CD1c-positive myeloid dendritic cell (primary cell): ENCODE measurements around the gene CCL22.
"Not testable (repeated sequence)": the region's sequence is repeated elsewhere in the genome, so short reads cannot be mapped to it uniquely, and the experiment has no call there.

Experiments
- DNase-seq: peaks from one replicate; pipeline ENCODE4 v3.0.0-alpha.2; 2016; ENCODE audit errors: extremely low spot score

CCL22 gene

DNA sequence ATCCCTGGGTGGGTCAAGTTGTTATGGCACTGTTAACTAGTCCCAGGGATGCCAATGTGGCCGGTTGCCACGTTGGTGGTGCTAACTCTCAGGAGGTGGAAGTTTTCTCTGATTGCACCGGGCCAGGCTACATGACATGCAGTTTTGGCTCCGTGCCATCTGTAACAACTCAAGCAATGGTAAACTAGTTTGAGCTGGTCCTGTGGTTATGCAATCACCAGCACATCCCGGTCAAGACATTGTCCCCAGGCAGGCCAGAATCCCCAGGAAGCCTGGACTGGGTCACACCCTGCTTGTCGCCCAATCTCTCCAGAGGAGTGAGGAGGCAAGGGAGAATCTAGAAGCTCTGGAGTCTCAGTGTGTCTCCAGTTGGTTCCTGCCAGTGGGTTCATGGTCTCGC, 35.9 kb downstream of the CCL22 start:
- no peak for DNase-seq

GRCh38 chr16:57395026-57395425, 36.4 kb downstream of the CCL22 start:
- DNase-seq: no peak

DNA sequence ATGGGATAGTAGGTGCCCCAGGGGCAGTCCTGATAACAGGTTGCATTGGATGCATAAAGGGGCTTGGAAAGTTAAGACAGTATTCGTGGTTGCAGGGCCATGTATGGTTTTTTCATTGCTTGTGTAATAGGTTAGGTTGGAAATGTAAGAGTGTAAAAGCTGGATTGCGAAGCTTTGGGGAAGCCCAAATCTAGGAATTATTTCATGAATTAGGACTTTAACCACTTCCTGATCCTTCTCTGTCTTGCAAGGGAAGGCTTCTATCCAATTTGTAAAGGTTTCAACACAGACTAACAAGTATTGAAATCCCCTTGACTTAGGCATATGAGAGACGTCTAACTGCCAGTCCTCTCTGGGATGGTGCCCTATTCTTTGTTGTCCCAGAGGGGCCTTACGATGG, 38.2 kb downstream of the CCL22 start:
- no peak for DNase-seq

- DNase-seq: not testable (repeated sequence)
These were observed 38.9 kb downstream of the CCL22 start for GRCh38 chr16:57397493-57397892.

GRCh38 chr16:57401943-57402640, 43.5 kb downstream of the CCL22 start:
- no peak for DNase-seq

DNA sequence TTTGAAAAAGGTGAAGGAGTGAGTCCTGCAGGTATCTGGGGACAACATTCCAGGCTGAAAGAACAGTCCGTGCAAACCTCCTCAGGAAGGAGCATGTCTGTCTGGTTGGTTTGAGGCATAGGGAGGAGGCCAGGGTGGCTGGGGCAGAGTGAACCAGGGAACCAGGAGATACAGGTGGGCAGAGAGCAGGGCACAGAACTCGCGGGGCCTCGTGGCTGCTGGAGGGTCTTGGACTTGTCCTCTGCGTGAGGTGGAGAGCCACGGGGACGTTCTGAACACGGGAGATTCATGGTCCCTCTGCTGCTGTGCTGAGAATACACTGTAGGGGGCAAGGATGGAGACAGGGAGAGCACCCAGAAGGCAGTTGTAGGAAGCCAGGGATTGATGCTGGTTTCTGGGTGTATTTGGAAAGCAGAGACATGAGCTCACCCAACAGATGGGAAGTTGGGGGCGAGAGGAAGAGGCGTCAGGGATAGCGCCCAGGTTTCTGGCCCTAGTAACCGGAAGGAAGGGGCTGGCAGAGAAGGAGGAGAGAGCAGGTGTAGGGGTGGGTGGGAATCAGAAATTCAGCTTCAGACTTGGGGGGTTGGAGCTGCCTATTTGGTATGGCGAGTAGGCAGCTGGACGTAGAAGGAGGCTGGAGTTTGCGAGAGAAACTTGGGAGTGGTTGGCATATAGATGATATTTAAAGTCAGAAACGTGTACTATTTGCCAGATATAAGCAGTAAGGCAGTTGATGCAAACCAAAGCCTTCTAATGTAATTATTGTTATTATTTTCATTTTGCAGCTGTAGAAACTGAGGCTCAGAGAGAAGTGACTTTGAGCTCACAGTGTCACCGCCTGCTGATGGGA, 45.6 kb downstream of the CCL22 start, which contains the start of gene CCL17:
Gene CCL17 (plus strand): TSS at position 803 of the 853 bp plus-strand sequence. CDS start 9,166 bp downstream, outside the sequence.
- peak; percentile 23 for DNase-seq

DNA sequence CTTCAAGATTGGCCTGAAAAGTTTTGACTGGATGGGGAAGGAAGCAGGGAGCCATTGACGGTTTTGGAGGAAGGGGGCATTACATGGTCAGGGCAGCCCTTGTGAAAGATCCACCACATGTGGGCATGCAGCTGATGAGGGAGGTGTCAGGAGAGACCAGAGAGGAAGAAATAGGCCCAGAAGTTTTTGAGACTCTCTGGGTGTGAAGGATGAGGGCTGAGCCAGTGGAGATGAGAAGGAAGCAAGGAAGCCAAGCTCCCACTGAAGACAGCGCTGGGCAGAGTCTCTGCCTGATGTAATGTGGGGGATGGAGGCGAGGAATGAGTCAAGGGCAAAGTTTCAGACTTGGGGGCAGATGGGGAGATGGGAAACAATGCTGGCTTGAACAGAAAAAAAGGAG, 46.5 kb downstream of the CCL22 start:
- DNase-seq: peak; percentile 32

DNA sequence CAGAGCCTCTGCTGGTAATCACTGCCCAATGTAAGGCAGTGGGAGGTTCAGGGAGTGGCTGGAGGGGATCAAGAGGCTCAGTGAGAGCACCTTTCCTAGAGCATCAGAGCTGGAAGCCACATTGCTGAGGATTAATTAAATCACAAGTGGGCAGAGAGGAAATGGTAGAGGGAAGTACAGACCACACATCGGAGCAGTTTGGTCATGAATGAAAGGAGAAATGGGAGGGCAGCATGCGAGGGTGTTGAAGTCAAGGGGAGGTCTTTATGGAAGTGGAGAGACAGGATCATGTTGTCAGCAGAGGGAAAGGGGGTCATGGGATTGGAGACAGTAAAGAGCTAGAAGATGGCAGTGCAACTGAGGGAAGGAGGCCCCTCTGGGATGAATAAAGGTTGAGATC, 48.3 kb downstream of the CCL22 start:
- DNase-seq: peak; percentile 65

- no peak for DNase-seq
These were observed 49.2 kb downstream of the CCL22 start for GRCh38 chr16:57407521-57408353.

GRCh38 chr16:57409065-57409464, 50.5 kb downstream of the CCL22 start:
- DNase-seq: peak; percentile 50

DNA sequence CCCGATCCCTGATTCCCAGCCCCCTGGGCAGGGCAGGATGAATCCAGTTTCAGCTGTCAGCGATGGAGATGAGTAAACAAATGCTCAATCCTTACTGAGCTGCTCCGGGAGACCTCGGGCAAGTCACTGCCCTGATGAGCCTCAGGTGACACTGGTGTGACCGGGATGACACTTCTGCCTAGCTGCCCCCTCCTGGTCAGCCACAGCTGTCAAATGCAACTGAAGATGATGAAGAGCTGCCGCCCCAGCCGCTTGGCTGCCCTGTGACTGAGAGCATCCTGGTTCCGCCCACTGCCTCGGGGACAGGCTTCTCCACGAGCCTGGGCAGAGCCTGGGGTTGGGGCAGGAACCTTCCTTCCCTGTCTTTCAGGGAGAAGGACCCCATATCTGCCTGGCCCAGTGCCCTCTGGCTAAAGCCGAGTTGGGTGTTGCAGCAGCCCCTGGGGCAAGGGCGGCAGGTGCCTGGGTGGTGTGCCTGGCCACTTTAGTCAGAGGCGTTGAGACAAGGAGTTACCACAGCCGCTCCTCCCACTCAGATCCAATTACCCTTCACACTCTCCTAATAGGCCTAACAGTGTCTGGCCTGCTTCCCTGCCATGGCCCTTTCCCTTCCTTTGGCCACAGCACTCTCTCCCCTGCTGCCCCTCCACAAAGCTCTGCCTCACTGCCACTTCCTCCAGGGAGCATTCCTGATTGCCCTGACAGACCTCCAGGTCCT, 51.4 kb downstream of the CCL22 start:
- peak; percentile 26 for DNase-seq

DNA sequence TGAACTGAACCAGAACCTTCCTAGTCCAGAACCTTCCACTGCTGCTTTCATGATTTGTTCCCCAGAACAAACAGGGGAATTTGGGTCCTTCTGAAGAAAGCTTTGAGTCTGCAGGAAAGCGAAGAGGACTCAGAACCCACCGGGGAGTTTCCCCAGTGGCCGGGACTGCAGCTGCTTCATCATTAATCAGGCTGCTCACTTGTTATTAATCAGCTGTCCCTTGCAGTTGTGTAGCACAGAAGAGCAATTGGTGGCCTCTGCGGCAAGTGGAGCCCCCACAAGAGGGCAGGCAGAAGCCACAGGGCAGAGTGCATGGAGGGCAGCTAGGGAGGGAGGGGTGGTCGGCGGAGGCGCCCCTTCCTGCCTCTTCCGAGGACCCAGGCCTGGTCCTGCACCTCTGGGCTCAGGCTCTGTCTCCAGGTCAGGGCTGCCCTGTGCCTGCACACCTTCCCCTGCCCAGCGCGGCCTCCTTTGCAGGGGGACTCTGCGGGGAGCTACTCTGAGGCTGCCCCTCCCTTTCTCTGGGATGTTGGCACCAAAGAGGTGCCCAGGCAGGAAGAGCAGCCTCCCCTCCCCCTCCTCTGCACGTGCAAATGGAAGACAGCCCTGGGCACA, 52.9 kb downstream of the CCL22 start:
- no peak for DNase-seq

- DNase-seq: no peak
These were observed 54.0 kb downstream of the CCL22 start for GRCh38 chr16:57412584-57412983.

DNA sequence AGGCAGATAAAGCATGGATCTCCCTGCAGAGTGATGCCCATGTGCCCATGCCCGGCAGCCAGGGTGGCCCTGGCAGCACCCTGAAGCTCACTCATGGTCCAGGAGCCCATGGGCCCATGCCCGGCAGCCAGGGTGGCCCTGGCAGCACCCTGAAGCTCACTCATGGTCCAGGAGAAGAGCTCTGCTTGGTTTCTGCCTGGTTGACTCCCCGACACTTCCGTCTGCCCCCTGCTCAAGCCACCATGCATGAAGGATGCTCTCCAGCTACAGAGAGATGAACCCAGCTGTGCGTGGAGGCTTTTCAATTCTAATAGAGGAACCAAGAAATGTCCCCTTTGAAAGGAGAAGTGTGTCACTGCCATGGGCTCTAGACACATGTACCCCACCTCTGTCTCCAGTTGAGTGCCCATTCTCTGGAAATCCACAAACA, 54.7 kb downstream of the CCL22 start:
- peak; percentile 64 for DNase-seq

DNA sequence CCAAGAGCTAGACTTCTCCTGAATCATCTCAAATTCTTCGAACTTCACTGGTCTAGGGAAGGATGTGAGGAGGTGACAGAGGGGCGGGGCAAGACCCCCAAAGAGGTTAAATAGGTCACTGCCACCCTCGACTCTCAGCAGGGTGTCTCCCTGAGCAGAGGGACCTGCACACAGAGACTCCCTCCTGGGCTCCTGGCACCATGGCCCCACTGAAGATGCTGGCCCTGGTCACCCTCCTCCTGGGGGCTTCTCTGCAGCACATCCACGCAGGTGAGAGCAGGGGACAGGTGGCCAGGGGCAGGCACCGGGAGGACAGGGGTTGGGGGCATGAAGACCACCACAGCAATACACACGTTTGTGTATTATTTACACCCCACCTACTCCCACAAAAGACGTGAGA, 55.1 kb downstream of the CCL22 start:
- no peak for DNase-seq
